HUES64 (cell line): ENCODE results near the gene CPLX3.

ENCODE experiments used
- H3K27ac ChIP-seq: 2 replicates; pipeline ENCODE4 v1.7.0; 2013; ENCODE audit warnings: low read depth, low read length, inconsistent platforms
- H3K27me3 ChIP-seq: 2 replicates; pipeline ENCODE4 v1.6.1; 2013; ENCODE audit warnings: mild to moderate bottlenecking, low read length; ENCODE audit not compliant: insufficient read depth
- H3K36me3 ChIP-seq: 2 replicates; pipeline ENCODE4 v1.6.1; 2013; ENCODE audit warnings: mild to moderate bottlenecking, low read length; ENCODE audit not compliant: insufficient read depth
- H3K4me1 ChIP-seq: 2 replicates; pipeline ENCODE4 v1.6.1; 2013; ENCODE audit warnings: mild to moderate bottlenecking, low read length, moderate library complexity; ENCODE audit not compliant: insufficient read depth
- H3K4me3 ChIP-seq: 2 replicates; pipeline ENCODE4 v1.5.1; 2013; ENCODE audit warnings: mild to moderate bottlenecking, low read length, moderate library complexity
- H3K9ac ChIP-seq: 2 replicates; pipeline ENCODE4 v1.6.1; 2013; ENCODE audit warnings: mild to moderate bottlenecking, low read depth, low read length
- H3K9me3 ChIP-seq: 2 replicates; pipeline ENCODE4 v1.6.1; 2013; ENCODE audit warnings: low read depth, low read length; ENCODE audit not compliant: insufficient read depth
- WGBS: fragments of 150-250, 120-280 bp; methylation state at CpG from one replicate; pipeline ENCODE4 v1.1.7; 2013; ENCODE audit warnings: missing lambda C conversion rate; 5-methylcytosine and 5-hydroxymethylcytosine counted together

CPLX3 gene

DNA sequence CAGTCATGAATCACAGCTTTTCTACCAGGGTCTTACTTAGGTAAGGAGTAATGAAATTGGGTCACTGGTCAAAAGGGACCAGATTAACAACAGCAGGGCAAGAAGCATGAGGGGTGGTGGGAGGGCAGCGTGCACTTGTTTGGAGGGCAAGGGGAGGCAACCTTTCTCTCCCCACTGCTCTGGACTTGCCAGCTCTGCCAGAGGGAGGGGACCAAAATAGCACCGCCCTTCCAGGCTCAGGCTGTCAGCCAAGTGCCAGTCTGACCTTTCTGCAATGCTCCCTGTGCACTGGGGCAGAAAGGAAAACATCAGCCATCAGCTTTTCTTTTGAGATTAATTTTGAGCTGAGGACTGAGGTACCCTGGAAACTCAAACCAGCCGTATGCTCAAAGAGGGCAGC, 21.0 kb downstream of the CPLX3 start:
- no peak overlapping the region for H3K9ac ChIP-seq
- no peaks in the 10 kb centered on the region for H3K27me3 ChIP-seq
- no peak overlapping the region for H3K4me3 ChIP-seq
- no peak overlapping the region for H3K27ac ChIP-seq
- H3K9me3 ChIP-seq = no peaks in the 10 kb centered on the region
- 95% methylated on average over 3 of the region's 3 CpGs for WGBS
- H3K36me3 ChIP-seq = peaks cover 45% of the 10 kb centered on the region
- H3K4me1 ChIP-seq = peaks cover 12% of the 10 kb centered on the region; the same call in 1 of the 2 replicates

DNA sequence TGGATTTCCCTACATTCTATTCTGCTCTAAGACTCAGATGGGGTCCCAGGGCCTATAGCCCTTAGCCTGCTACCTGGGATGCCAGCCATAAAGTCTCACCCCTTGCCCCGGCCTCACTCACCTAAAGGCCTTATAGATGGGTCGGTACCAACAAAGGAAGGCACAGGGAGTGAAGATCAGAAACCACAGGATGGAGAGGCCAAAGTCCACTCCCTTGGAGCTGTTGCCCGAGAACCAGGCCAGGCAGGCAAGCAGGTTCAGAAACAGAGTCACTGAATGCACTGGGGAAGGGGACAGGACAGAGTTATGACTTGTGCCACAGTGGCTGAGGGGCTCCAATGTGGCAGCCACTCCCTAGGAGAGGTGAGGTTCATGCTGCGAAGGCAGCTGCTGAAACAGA, 24.0 kb downstream of the CPLX3 start:
- no peak overlapping the region for H3K9ac ChIP-seq
- no peak overlapping the region for H3K4me3 ChIP-seq
- peaks cover 59% of the 10 kb centered on the region for H3K36me3 ChIP-seq
- H3K9me3 ChIP-seq = no peaks in the 10 kb centered on the region
- H3K27me3 ChIP-seq = no peaks in the 10 kb centered on the region
- WGBS = 96% methylated on average over 4 of the region's 4 CpGs
- no peak overlapping the region for H3K27ac ChIP-seq
- no peaks in the 10 kb centered on the region for H3K4me1 ChIP-seq

DNA sequence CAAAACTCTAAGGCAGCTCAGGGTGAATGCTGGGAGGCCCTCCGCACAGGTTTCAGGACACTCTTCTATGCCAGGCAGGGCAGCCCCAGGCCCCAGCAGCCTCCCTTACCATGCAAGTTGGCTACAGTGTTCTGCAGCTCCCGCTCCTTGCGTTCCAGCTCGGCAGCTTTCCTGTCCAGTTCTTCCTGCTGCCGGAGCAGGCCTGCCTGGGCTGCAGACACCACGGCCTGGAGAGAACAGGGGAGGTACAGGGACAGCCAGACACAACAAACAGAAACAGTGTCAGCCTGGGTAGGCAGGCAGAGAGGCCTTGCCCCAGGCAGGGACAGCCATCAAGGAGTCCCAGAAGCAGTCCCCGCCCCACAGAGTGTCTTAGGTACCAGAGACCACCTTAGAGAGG, 25.5 kb downstream of the CPLX3 start:
- Histone ChIP-seq H3K4me1 (no peaks in the 10 kb centered on the region), H3K27ac (no peak overlapping the region), H3K4me3 (no peak overlapping the region), H3K9ac (no peak overlapping the region), H3K9me3 (no peaks in the 10 kb centered on the region), H3K36me3 (peaks cover 62% of the 10 kb centered on the region), H3K27me3 (no peaks in the 10 kb centered on the region)
- WGBS = 95% methylated on average over 7 of the region's 7 CpGs

DNA sequence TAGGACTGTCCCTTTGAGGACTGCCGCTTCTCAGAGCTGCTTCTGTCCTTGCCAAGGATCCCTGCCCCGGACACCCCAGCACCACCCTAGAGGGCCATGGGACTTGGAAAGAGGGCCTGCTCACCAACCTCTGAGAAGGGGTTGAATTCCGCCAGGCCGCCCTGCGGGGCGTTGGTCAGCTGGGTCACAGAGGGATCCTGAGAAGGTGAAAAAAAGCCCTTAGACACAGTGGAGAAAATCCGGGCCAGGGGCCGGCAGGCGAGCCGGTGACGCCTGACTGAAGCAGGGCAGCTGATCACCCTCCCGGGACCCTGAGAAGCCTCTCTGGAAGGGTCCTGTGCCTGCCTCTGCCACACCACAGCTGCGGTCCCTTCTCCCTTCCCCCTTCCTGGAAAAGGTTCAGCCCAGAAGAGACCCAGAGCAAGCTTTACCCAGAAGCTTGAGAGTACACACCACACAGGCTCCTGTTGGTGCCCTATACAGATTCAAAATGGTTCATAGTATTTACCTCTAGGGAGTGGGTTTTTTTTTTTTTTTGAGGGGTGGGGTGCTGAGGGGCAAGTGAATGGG, 28.1 kb downstream of the CPLX3 start:
- no peak overlapping the region for H3K4me3 ChIP-seq
- 93% methylated on average over 13 of the region's 13 CpGs for WGBS
- no peaks in the 10 kb centered on the region for H3K9me3 ChIP-seq
- no peak overlapping the region for H3K27ac ChIP-seq
- H3K4me1 ChIP-seq = no peaks in the 10 kb centered on the region
- no peak overlapping the region for H3K9ac ChIP-seq
- no peaks in the 10 kb centered on the region for H3K27me3 ChIP-seq
- H3K36me3 ChIP-seq = peaks cover 48% of the 10 kb centered on the region

DNA sequence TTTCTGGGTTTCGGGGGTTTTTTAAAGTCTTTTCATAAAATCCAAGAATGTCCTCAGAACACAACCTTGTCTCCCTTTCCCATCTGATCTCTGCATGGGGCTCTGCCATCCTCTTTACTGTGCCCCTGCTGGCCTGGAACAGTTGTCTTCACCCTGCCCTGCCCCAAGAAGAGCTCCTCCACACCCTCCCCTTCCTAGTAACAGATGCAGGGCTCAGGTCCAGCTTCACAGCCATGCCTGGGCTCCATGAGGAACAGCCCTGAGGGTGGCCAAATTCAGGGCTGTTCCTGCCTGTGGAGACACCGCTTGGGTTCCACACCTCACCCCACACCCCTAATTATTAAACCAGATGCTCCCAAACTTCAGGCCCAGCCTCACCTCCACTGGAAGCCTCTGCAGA, 29.4 kb downstream of the CPLX3 start:
- 87% methylated on average over 2 of the region's 2 CpGs for WGBS
- Histone ChIP-seq H3K27ac (no peak overlapping the region), H3K9ac (no peak overlapping the region)

DNA sequence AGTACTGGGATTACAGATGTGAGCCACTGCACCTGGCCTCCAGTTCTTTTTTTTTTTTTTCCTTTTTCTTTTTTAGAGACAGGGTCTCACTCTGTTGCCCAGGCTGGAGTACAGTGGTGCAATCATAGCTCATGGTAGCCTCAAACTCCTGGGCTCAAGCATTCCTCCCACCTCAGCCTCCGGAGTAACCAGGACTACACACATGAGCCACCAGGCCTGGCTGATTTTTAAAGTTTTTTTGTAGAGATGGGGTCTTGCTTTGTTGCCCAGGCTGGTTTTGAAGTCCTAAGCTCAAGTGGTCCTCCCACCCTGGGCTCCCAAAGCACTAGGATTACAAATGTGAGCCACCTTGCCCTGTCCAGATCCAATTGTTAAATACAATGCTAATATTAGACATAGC, 30.1 kb downstream of the CPLX3 start:
- no peaks in the 10 kb centered on the region for H3K4me1 ChIP-seq
- no peaks in the 10 kb centered on the region for H3K9me3 ChIP-seq
- no peak overlapping the region for H3K27ac ChIP-seq
- peaks cover 29% of the 10 kb centered on the region for H3K36me3 ChIP-seq
- no peak overlapping the region for H3K9ac ChIP-seq
- no peak overlapping the region for H3K4me3 ChIP-seq
- H3K27me3 ChIP-seq = no peaks in the 10 kb centered on the region
- 100% methylated on average over 1 of the region's 1 CpG for WGBS

More for the DNA sequence above, 29.4 kb downstream of the CPLX3 start:
- H3K4me1 ChIP-seq = no peaks in the 10 kb centered on the region
- H3K9me3 ChIP-seq = no peaks in the 10 kb centered on the region
- H3K27me3 ChIP-seq = no peaks in the 10 kb centered on the region
- peaks cover 35% of the 10 kb centered on the region for H3K36me3 ChIP-seq
- no peak overlapping the region for H3K4me3 ChIP-seq

DNA sequence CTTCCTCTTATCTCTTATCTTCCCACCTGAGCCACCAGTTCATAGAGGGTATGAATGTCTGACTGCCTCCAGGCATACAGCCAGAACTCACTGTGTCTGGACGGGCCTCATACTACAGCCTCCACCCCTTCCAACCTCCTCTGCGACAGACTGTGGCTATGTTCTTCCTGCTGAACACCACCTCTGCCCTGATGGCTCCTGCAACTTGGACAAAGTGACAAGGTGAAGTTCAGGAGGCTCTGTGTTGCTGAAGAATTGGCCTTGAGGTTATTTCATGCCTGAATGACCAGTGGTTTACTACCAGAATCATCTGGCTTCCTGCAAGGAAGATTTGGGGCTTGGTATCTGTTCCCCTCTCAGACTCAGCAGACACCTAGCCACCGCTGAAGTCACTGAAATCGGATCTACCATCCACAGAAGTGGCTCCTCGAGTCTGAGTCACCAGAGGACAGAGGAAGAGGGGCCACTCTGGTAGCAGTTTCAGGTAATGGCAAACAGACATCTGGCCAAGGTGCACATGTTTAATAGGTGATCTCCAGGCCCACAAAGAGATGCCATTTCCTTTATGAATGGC, 30.7 kb downstream of the CPLX3 start:
- no peaks in the 10 kb centered on the region for H3K4me1 ChIP-seq
- H3K36me3 ChIP-seq = peaks cover 23% of the 10 kb centered on the region
- no peak overlapping the region for H3K9ac ChIP-seq
- H3K27ac ChIP-seq = no peak overlapping the region
- no peak overlapping the region for H3K4me3 ChIP-seq
- no peaks in the 10 kb centered on the region for H3K9me3 ChIP-seq
- H3K27me3 ChIP-seq = no peaks in the 10 kb centered on the region
- 91% methylated on average over 5 of the region's 5 CpGs for WGBS

DNA sequence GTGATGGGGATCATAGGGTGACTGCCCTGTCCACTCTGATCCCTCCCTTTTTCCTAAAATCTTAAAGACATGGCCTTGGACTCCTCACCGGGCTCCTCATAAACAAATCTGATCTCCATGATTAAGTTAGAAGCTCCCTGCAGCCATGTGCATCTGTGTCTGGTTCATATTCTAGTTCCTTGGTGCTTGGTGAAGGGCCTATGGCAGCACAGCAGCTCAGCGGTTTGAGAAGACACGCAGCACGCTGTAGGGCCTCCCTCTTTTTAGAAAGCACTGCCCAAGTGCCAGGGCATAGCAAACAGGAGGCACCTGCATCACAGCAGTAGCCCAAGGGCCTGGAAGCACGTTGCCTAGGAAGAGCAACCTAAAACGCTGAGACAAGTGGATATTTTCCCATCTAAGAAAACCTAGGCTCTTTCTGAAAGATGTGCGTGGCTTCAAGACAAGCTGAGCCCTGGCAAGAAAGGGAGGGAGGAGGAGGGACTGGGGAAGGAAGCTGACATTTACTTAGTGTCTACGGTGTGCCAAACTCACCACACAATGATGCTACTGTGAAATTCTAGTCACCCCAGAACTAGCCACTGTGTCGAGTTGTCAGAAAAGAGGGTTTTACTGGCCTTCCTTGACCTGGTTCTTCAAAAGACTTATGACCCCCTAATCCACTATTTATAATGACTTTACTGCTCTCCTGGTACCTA, 31.4 kb downstream of the CPLX3 start:
- no peaks in the 10 kb centered on the region for H3K4me1 ChIP-seq
- no peak overlapping the region for H3K9ac ChIP-seq
- H3K9me3 ChIP-seq = no peaks in the 10 kb centered on the region
- H3K27me3 ChIP-seq = no peaks in the 10 kb centered on the region
- no peak overlapping the region for H3K4me3 ChIP-seq
- no peak overlapping the region for H3K27ac ChIP-seq
- 90% methylated on average over 9 of the region's 9 CpGs for WGBS
- peaks cover 16% of the 10 kb centered on the region for H3K36me3 ChIP-seq

DNA sequence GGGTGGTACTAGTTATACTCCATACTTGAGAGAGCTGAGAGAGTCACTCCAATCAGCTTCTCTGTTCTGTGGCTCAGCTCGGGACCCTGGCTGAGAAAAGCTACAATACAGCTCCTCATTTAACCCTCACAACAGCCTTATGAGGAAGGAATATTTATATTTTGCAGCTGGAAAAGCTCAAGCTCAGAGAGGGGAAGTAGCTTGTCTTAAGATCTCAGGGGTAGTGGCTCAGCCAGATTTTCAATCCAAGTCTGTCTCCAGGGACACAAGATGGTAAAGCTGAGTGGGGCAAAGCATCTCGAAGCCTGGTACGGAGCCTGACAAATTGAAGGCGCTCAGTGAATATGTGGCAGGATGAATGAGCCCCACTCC, 31.9 kb downstream of the CPLX3 start:
- Histone ChIP-seq H3K36me3 (peaks cover 11% of the 10 kb centered on the region), H3K4me3 (no peak overlapping the region), H3K27ac (no peak overlapping the region), H3K9me3 (no peaks in the 10 kb centered on the region), H3K27me3 (no peaks in the 10 kb centered on the region), H3K9ac (no peak overlapping the region), H3K4me1 (no peaks in the 10 kb centered on the region)
- WGBS = 98% methylated on average over 4 of the region's 4 CpGs

DNA sequence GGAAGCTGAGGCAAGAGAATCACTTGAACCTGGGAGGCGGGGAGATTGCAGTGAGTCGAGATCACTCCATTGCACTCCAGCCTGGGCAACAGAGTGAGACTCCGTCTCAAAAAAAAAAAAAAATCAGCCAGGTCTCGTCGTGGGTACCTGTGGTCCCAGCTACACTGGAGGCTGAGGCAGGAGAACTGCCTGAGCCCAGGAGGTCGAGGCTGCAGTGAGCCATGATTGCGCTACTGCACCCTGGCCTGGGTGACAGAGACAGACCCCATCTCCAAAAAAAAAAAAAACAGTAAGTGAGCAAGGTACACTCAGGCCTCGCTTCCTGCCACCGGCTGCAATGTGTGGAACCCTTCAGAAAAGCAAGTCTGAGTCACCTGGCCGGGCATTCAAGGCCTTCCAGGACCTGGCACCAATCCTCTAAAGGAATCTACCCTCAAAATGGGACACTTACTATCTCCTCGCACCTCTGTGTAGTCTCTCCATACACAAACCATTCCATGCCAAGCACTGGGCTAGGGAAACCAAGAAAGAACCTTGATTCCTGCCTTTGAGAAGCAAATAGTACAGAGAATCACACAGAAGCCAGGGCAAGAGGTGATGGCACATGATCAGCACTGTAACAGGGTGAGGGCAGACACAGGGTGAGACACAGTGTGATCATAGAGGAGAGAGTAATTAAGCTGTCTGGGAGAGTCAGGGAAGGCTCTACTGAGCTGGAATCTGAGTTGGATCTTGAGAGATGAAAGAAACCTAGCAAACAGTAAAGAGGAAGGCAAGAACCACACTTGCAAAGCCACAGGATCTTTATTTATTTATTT, 37.0 kb downstream of the CPLX3 start:
- H3K9ac ChIP-seq = no peak overlapping the region

DNA sequence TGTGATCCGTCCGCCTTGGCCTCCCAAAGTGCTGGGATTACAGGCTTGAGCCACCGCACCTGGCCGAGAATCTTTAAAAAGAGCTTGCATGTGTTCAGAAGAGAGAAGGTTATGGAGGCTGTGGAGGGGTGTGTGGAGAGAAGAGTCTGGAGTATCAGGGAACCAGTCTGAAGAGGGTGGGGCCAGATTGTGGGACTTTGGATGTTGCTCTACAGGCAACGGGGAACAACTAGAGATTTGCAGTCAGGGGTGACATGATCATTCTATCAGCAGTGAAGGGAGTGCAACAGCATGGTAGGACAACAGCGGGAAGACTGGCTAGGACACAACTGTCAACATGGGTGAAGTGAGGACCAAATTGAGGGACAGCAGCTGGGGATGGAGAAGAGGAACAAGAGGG, 37.9 kb downstream of the CPLX3 start:
- no peak overlapping the region for H3K27ac ChIP-seq
- WGBS = 94% methylated on average over 6 of the region's 6 CpGs
- H3K9me3 ChIP-seq = 0 out of 2 replicates have a peak, but pooled peaks cover 3% of the 10 kb centered on the region
- H3K36me3 ChIP-seq = peaks cover 10% of the 10 kb centered on the region
- no peaks in the 10 kb centered on the region for H3K27me3 ChIP-seq
- 0 out of 2 replicates have a peak, but pooled peaks cover 5% of the 10 kb centered on the region for H3K4me1 ChIP-seq
- no peak overlapping the region for H3K9ac ChIP-seq
- no peak overlapping the region for H3K4me3 ChIP-seq

More for the DNA sequence above, 37.0 kb downstream of the CPLX3 start:
- peaks cover 10% of the 10 kb centered on the region for H3K36me3 ChIP-seq
- no peak overlapping the region for H3K4me3 ChIP-seq
- 0 out of 2 replicates have a peak, but pooled peaks cover 5% of the 10 kb centered on the region for H3K4me1 ChIP-seq
- no peaks in the 10 kb centered on the region for H3K27me3 ChIP-seq
- H3K9me3 ChIP-seq = 0 out of 2 replicates have a peak, but pooled peaks cover 3% of the 10 kb centered on the region
- 93% methylated on average over 11 of the region's 11 CpGs for WGBS
- H3K27ac ChIP-seq = no peak overlapping the region
